HG02840 (cell line): ENCODE data around the gene PPP1CC.

Source experiments
- ATAC-seq: cut with Tn5 transposase; IDR thresholded peaks from one replicate; pipeline ENCODE4 v1.9.1; 2021; ENCODE audit warnings: mild to moderate bottlenecking, moderate library complexity, moderate number of reproducible peaks; ENCODE audit not compliant: unreplicated experiment, low FRiP score

PPP1CC gene

DNA sequence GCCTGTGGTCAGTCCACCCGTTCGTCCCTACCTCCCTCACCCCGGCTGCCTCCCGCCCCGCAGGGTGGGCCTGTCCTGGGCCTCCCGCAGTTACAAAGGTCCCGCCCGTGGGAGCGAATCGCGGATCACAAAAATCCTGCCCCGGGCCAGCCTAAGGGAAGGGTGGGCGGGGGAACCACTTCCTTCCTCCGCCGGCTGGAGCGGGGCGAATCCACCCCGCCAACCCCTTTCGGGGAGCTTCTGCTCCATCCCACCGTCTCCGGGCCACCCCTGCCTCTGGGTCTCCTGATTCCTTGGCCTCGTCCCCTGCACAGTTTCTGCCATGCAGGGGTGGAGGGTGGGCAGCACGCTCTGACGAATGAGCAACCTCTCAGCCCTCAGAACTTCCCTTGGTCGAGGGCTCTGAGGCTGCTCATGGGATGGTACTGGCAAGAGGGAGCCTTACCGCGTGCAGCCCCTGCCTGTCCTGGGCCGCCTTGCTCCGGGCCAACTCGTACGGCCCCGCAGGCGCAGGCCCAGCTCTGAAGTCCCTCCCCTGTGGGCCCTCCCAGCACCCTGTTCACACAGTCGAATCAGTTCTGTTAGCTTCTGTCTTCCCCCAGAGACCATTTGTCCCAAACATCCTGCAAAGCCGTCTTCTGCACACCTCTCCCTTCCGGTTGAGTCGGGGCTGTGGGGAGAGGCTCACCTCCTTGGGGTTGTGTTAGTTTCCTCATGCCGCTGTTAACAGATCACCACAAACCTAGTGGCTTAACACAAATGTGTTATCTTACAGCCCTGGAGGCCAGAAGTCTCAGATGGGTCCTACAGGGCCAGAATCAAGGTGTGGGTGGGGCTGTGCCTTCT, 53.2 kb downstream of the PPP1CC start:
- no peak for ATAC-seq

DNA sequence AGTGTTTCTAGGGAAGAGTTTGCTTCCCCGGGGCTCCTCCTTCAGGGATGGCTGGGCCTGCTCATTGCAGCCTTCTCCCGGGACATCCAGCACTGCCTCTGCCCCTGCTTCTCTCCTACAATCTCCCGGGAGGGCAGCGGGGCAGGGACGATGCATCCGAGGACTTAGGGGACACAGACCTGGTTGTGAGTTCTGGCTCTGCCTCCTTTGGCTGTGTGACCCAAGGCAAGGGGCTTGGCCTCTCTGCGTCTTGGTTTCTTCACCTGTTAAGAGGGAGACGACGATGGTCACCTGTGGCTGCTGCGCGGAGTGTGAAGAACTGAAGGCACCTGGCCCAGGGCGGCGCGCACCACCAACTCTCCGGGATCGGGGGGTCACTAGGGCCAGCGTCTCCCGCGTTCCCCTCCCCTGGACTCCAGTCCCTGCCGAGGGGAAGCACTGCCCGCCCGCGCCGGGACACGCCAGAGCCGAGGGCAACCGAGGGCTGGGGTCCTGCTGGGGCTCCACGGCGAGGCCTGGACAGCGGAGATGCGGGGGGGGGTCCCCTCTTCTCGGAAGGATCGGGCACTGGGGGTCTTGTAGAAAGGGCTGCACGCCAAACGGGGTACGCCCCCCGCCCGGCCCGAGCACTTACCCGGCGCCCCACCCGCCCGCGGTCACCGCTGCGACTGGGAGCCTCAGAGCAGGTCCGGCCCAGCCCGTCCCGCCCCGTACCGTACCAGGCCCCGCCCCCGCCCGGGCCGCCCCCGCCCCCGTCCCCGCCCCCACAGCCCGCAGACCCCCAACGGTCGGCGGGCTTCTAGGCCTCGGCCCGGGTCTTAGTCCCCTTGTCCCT, 54.0 kb downstream of the PPP1CC start, which contains the start of gene HVCN1:
Gene HVCN1, minus strand, starts transcription at position 670 of the 835 bp plus-strand sequence. CDS start 5,870 bp downstream, outside the sequence.
- no peak for ATAC-seq

DNA sequence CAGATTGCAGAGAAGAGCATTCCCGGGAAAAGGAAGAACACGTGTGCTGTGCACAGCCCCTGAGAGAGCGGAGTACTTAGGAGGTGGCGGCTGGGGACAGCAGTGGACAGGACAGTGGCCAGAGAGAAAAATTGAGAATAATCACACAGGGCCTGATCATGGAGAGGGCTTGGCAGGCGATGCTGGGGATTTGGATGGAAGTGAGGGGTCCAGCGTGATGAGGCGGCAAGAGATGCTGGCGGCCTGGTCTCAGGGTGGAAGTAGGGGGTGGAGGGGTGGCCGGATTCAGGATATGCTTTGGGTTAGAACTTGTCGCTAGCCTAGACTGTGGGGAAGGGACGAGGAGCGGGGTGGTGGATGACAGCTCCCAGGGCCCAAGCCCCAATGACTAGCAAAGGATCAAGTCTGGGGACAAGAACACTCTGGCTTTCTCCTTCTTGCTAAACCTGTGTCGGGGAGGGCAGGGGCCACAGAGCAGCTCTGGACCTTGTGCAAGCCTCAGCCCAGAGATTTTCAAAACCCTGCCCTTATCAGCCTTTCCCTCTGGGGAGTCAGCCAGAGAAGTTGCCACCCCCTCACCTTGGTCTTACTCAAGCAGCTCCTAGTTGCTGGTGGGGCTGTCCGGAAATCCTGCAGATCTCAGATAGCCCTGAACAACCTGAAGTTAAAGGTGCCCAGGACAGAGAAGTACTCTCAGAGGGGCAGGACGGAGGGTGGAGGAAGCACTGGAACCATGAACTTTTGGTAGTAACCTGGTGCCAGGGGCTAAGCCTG, 55.1 kb downstream of the PPP1CC start:
- no peak for ATAC-seq

DNA sequence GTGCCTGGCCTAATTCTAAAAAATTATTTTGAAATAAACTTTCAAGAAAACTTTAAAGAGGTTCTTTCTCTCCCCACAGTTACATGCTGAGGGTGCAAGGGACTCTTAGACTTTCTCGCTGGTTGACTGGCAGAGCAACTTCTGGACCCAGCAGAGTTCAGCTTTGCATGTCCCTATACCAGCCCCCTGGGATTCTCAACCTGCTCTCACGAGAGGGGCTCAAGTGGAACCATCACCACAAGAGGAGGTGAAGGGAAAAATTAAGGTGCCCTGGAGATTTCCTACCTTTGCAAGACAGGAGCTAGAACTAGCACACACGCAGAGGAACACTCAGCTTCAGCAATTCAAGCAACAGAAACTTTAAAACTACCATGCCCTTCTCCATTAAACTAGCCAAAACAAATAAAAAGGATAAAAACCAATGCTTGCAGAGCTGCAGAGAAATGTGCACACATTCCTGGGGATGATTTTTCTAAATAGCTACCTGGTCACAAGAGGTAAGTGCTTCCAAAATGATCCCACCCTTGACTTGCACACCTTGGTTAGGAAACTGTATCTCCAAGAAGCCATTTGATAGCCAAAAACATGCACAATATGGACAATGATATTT, 56.3 kb downstream of the PPP1CC start:
- ATAC-seq: no peak

DNA sequence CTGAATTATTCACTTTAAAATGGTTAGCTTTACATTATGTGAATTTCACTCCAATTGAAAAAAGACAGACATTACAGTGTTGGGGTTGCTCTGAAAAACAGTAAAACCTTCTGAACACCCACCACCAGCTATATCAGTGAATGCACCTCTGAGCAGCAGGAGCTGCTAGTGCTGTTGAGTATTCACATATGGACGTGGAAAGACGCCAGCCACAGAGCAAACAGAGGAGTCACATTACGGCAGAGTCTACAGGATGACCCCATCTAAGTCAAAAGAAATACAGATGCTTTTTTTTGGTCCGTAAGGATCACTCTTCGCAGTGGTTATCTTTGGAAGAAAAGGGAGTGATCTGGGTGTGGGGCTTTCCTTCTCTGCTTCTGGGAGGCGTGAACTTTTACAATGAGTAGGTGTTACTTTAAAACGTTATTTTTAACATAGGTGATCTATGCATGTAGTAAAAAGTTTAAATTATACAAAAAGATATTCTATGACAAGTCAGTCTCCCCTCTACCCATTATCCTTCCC, 58.3 kb downstream of the PPP1CC start:
- ATAC-seq: no peak

DNA sequence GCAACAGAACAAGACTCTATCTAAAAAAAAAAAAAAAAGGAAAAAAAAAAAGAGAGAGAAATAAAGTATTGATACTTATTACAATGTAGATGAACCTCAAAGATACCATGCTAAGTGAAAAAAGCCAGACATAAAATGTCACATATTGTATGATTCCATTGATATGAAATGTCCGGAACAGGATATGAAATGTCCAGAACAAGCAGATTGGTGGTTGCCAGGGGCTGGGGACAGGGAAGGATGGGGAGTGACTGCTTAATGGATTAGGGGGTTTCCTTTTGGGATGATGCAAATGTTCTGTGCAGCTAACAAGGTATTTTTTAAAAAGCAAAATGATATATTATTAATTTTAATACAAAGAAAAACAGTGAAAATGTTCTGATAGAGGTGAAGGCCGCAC, 58.8 kb downstream of the PPP1CC start:
- no peak for ATAC-seq

DNA sequence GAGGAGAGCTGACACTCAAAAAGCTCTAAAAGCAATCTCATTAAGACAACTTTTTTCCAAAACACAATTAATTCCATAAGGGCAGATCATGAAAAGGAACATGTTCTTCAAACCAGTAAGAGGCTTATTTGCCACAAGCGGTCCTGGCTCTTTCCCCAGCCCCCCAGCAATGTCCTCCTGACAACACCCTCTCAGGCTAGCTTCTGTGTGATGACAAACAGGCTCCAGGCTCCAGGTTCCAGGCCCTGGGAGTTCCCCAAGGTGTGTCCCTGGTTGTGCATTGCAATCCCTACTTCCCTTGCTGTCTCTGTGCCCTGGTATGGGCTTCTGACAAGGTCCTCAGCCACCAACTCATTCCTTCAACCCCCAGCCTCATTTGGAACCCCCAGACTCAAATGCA, 62.7 kb downstream of the PPP1CC start:
- no peak for ATAC-seq

DNA sequence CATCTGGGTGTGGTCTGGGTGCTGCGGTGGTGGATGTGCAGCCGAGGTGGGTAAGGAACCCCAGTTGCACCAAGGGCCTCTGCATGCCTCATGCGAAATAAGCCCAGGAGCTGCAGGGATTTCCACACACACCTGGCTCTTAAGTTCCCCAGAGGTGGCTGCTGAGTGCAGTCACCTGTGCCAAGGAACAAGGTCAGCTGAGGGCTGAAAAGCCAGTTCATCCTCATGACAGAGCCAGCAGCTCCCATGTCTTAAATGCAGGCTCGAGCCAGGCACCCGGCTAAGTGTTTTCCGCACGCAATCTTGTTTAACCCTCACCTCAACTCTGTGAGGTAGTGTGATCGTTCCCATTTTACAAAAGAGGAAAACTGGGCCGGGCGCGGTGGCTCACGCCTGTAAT, 63.5 kb downstream of the PPP1CC start:
- no peak for ATAC-seq

DNA sequence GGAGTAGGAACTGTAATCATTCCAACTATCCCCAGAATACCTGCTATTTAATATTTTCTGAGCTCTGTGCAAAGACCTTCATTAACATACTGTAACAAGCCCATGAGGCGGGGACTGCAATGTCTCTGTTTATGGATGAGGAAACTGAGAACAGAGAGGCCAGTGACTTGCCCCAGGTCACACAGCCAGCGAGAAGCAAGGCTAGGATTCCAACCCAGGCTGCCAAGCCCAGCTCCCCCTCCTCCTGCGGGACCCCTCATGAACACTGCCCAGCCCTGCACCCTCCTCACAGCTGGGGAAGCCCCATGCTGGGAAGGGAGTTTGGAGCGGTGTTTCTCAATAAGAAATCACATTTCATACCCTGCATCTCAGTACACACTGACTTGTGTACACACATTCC, 64.7 kb downstream of the PPP1CC start:
- no peak for ATAC-seq

DNA sequence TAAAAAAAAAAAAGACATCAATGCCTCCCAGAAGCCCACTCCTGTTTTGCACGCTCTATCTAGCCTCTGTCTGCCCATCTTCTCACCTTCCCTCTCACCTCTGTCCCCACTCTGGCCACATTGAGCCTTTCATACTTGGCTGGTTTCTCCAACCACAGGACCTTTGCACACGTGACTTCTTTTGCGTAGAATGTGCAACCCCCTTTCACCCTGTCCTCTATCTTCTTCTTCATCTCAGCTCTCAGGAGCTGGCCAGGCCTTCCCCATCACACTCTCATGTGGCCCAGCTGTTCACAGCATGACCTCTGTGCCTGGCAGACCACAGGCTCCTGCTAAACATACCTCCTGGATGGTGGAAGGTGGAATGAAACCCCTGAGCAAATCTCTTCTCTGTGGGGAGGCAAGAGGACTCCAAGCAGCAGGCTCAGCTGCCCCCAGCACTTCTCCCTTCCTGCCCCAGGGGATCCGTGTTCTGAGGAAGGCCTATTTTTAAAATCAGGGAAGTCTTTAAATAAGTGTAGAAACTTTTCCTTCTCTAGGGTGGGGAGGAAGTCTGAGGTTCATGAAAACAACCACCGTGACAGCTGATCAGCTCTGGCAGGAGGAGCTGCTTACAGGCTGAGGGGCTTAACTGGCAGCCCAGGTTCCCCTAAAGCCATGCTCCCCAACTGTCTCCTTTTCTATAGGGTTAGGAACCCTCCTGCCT, 65.3 kb downstream of the PPP1CC start:
- peak; percentile 63 for ATAC-seq

DNA sequence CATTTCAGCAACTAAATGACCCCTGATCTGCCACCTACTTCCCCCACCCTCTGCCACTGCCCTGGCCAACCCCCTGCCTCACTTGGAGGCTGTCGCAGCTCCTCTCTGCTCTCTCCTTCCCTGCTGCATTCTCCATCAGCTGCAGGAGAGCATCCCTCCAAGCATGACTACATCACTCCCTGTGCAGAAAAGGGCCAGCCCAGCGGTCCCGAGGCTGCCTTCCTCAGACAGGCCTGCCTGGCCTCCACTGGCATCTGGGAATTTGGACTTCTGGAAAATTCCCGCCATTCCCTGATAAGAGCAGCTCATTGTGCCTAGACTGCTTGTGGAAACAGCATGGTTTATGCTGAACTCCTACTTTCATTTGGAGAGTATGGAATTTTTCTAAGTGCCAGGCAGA, 66.5 kb downstream of the PPP1CC start:
- no peak for ATAC-seq

DNA sequence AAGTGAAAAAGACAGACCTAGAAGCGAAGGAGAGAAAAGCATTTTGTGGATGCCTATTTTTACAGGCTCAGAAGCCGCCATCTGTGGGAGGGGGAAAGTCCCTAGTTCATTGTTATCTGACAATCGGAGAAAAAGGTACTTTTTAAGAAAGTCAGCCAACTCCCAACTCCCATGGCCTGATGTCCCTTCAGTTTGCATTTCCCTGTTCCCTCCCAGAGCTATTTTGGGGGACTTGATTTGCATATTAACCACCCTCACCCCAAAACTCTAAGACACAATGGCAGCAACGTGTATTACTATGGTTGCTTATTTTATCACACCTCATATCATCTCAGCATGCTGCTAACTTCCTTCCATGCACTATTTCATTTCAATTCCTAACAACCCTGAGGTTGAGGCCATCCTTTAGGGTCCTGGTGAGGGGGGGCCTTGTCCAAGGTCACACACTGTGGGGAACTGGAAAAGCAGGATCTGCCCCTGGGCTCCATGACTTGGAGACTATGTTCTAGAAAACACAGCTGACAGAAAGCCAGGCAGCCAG, 72.5 kb downstream of the PPP1CC start:
- peak; percentile 55 for ATAC-seq
